Left ventricle myocardium inferior (tissue), 1 donor: Measurements from ENCODE around the gene DAB2IP. TPM values are rescaled to one million over a fixed set of nuclear protein-coding genes. Genes with fewer than 3 reads are reported as not detected.
"Not testable (repeated sequence)": the region's sequence is repeated elsewhere in the genome, so short reads cannot be mapped to it uniquely, and the experiment has no call there.

Experiments
- DNase-seq: peaks from one replicate; pipeline ENCODE4 v3.0.0-alpha.2; 2020
- H3K27ac ChIP-seq: fragments of 200-600 bp; replicated peaks from 2 replicates; pipeline ENCODE4 v1.8.0; 2021
- H3K27me3 ChIP-seq: fragments of 200-600 bp; 2 replicates; pipeline ENCODE4 v1.8.0; 2021; ENCODE audit warnings: low read depth
- H3K36me3 ChIP-seq: fragments of 200-600 bp; 2 replicates; pipeline ENCODE4 v1.8.0; 2021
- H3K4me1 ChIP-seq: fragments of 200-600 bp; 2 replicates; pipeline ENCODE4 v1.8.0; 2021
- H3K4me3 ChIP-seq: fragments of 200-600 bp; 2 replicates; pipeline ENCODE4 v1.8.0; 2021; ENCODE audit warnings: mild to moderate bottlenecking, moderate library complexity
- H3K9me3 ChIP-seq: fragments of 200-600 bp; replicated peaks from 2 replicates; pipeline ENCODE4 v1.8.0; 2021
- CTCF ChIP-seq: fragments of 200-600 bp; IDR thresholded peaks from 2 replicates; pipeline ENCODE4 v1.8.0; 2021; ENCODE audit warnings: antibody characterized with exemption, mild to moderate bottlenecking, borderline replicate concordance
- intact Hi-C: fragments of 100-400 bp; cut with micrococcal nuclease; formaldehyde crosslinking; loops from one replicate; pipeline ENCODE4 v1.11.0; 2022
- total RNA-seq: library from RNA; stranded (reverse); fragmentation: NEBNext Ultra II Directional; extraction: Animal tissue kit (Norgen Biotek cat#: 25700); gene quantifications from one replicate; pipeline ENCODE4 v1.2.1, GENCODE V29; 2021
- donor health status: DM: no; HTN: yes; CAD: no; lungs with severe emphysema.

The DAB2IP gene
- total RNA-seq, 1 donor from 2014 or later, result 50.7 TPM

DNA sequence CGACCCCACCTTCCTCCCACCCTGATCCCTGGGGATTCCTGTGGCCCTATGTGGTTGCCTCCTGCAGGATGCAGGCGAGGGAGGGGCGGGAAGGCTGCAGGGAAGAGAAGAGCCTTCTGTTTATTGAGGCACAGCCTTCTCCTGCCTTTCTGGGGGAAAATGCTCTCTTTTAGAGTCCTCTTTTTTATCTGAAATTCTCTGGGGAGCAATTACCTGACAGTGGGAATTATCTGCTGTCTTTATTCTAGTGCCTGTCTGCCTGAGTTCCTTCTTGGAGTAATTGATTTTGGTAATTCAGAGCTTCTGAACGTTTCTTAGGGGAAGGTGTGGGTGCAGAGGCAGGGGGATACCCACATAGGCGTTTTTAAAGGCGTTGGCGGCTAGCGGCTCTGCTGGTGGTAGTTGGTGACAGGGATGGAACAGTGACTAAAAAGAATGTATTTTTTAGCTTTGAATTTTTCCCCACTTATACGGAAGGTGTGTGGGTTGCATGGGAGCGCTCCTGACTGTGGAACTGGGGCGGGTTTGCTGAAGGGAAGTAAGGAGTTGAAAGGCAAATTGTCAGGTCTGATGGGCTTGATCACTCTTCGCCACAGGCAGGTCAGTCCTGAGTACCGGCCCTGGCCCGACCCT is 35.2 kb upstream of the DAB2IP start:
- no peak for DNase-seq

DNA sequence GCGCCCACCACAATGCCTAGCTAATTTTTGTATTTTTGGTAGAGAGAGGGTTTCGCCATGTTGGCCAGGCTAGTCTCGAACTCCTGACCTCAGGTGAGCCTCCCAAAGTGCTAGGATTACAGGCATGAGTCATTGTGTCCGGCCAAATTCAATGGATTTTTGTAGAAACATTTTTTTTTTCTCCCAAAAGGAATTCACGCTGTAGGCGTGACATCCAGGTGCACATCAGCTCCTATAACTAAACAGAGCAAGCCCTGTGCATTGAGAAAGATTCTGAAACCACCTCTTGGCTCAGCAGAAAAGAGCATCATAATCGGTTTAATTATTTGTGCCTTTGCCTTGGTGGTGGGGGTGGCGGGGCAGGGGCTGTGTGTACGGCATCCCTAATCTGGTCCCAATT is 32.9 kb upstream of the DAB2IP start:
- no peaks in the 10 kb centered on the region for H3K9me3 ChIP-seq
- no peaks in the 10 kb centered on the region for H3K36me3 ChIP-seq
- intact Hi-C loops, result loop anchor here (10.0 kb wide), 1 partner anchor 64 kb away; no protein-coding TSS in a partner anchor
- DNase-seq, result no peak
- TF ChIP-seq CTCF, result no peak
- H3K4me3 ChIP-seq, result no peak overlapping the region
- no peaks in the 10 kb centered on the region for H3K27me3 ChIP-seq
- H3K27ac ChIP-seq, result peak overlapping the region; percentile 92
- peaks cover 94% of the 10 kb centered on the region for H3K4me1 ChIP-seq

More for the DNA sequence above, 35.2 kb upstream of the DAB2IP start:
- Histone ChIP-seq H3K4me1 (peaks cover 97% of the 10 kb centered on the region), H3K36me3 (no peaks in the 10 kb centered on the region), H3K9me3 (no peaks in the 10 kb centered on the region), H3K27ac (peak overlapping the region; percentile 34), H3K27me3 (no peaks in the 10 kb centered on the region), H3K4me3 (no peak overlapping the region)
- no peak for TF ChIP-seq CTCF
- intact Hi-C loops, result loop anchor here (10.0 kb wide), 1 partner anchor 61 kb away; no protein-coding TSS in a partner anchor

- H3K9me3 ChIP-seq, H3K36me3 ChIP-seq, H3K27me3 ChIP-seq, DNase-seq, H3K4me3 ChIP-seq: not testable (repeated sequence)
- H3K4me1 ChIP-seq, result peaks cover 90% of the 10 kb centered on the region
- intact Hi-C loops, result loop anchor here (10.0 kb wide), 1 partner anchor 64 kb away; no protein-coding TSS in a partner anchor
- H3K27ac ChIP-seq, result peak overlapping the region; percentile 92
Measured at GRCh38 chr9:121618910-121619309, 32.5 kb upstream of the DAB2IP start.

- Histone ChIP-seq H3K27ac (peak overlapping the region; percentile 92), H3K27me3 (no peaks in the 10 kb centered on the region), H3K4me1 (peaks cover 85% of the 10 kb centered on the region), H3K36me3 (no peaks in the 10 kb centered on the region), H3K4me3 (no peak overlapping the region), H3K9me3 (no peaks in the 10 kb centered on the region)
- no peak for TF ChIP-seq CTCF
- DNase-seq, result peak; percentile 56
- intact Hi-C loops, result loop anchor here (10.0 kb wide), 1 partner anchor 65 kb away; no protein-coding TSS in a partner anchor
Measured at GRCh38 chr9:121619545-121620324, 31.7 kb upstream of the DAB2IP start.

GRCh38 chr9:121620325-121620673 is 31.1 kb upstream of the DAB2IP start:
- intact Hi-C loops, result no loop called here
- TF ChIP-seq CTCF, result no peak
- no peak for DNase-seq
- Histone ChIP-seq H3K36me3 (no peaks in the 10 kb centered on the region), H3K9me3 (no peaks in the 10 kb centered on the region), H3K4me1 (peaks cover 85% of the 10 kb centered on the region), H3K4me3 (no peak overlapping the region), H3K27ac (peak overlapping the region; percentile 92), H3K27me3 (no peaks in the 10 kb centered on the region)
